Breast epithelium (tissue), 4 donors: ENCODE measurements around the gene OCEL1. TPM values are rescaled to one million over a fixed set of nuclear protein-coding genes. Genes with fewer than 3 reads are reported as not detected.
A peak's percentile ranks its signal among the peaks of the same experiment; 100 is the strongest.

Experiments used
- DNase-seq, 2 donors: peaks; one replicate each; pipeline ENCODE4 v3.0.0-alpha.2; 2019; ENCODE audit warnings: low spot score in 2 of 2
- H3K27ac ChIP-seq, 2 donors: fragments of 200-600 bp; sonication (generic) in 1 of 2; one replicate each; pipeline ENCODE4 v1.5.1; 2016 to 2019; ENCODE audit warnings: mild to moderate bottlenecking in 1 of 2
- H3K27me3 ChIP-seq, 2 donors: fragments of 200-600 bp; sonication (generic) in 1 of 2; one replicate each; pipeline versions ENCODE4 v1.5.1 to v1.6.0; 2017 to 2019; ENCODE audit warnings: control low read depth in 1 of 2, mild to moderate bottlenecking in 1 of 2
- H3K36me3 ChIP-seq: fragments of 200-600 bp; one replicate; pipeline ENCODE4 v1.5.1; 2019
- H3K4me1 ChIP-seq, 2 donors: fragments of 200-600 bp; sonication (generic); one replicate each; pipeline ENCODE4 v1.5.1; 2016 to 2019; ENCODE audit warnings: control low read depth in 1 of 2
- H3K4me3 ChIP-seq, 3 donors: fragments of 200-600 bp; sonication (generic); 1 replicate in 2 of 3; 2 replicates in 1 of 3; pipeline ENCODE4 v1.5.1; 2016 to 2019; ENCODE audit warnings: mild to moderate bottlenecking in 3 of 3, moderate library complexity in 2 of 3
- H3K9me3 ChIP-seq, 2 donors: fragments of 200-600 bp; sonication (generic) in 1 of 2; one replicate each; pipeline ENCODE4 v1.5.1; 2016 to 2019; ENCODE audit warnings: control low read depth in 1 of 2
- POLR2A ChIP-seq: fragments of 450-650 bp; IDR thresholded peaks from one replicate; pipeline ENCODE4 v1.6.1; 2016; ENCODE audit warnings: antibody characterized with exemption, mild to moderate bottlenecking, moderate library complexity
- POLR2AphosphoS5 ChIP-seq, 3 donors: sonication (generic); formaldehyde crosslinking; IDR thresholded peaks; one replicate each; pipeline ENCODE4 v1.6.1; 2017; ENCODE audit warnings: antibody characterized with exemption in 3 of 3
- intact Hi-C: fragments of 100-400 bp; cut with DNase I; formaldehyde crosslinking; loops from one replicate; pipeline ENCODE4 v1.15.1; 2023; ENCODE audit warnings: low total_unique reads
- total RNA-seq, 3 donors: library from RNA; depleted of rRNA; stranded (reverse); fragments of >200 nt; gene quantifications; one replicate each; pipeline ENCODE4 v1.1.0, GENCODE V29; 2016
- TF ChIP-seq, protein P1 (sequence below), 3 donors: fragments of 450-650 bp; IDR thresholded peaks; one replicate each; pipeline ENCODE4 v1.5.1; 2016 to 2017; ENCODE audit warnings: antibody characterized with exemption in 3 of 3, mild to moderate bottlenecking in 3 of 3, moderate library complexity in 3 of 3

Gene OCEL1
- total RNA-seq, 3 donors from 2014 or later, result 8.8 to 13.8 (median 9.4) TPM

DNA sequence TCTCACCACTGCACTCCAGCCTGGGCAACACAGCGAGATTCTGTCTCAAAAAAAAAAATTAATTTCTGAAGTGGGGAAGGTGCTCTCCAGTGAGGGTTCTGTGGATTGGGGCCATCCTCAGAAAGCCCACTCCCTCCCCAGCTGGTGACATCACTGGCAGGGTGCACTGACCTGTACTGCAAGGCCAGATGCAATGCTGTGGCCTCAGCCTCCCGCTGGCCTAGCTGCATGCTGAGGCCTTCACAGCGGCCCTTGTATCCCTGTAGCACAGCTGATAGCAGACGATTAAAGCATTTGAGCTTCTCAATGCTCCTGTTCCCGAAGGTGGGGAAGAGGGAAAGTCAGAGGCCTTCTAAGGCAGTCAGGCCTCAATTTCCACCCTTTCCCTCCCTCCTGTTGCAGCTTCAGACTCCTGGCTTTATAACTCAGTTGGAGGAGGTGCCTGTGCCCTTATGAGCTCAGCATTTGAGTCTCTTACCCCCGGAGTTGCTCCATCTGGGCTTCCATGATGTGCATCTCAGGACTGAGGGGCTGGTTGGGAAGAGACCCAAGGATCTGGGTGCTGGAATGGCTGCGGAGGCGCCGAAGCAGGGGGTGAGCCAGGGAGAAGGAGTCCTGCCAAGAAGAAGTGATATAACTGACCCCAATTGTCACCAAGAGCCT lies 33.2 kb downstream of the OCEL1 start:
- H3K9me3 ChIP-seq, result peaks cover 6 to 11% of the 10 kb centered on the region in 2 donors
- H3K27me3 ChIP-seq, result no peaks in the 10 kb centered on the region
- intact Hi-C loops, result no loop called here
- no peaks in the 10 kb centered on the region for H3K4me1 ChIP-seq
- no peaks in the 10 kb centered on the region for H3K36me3 ChIP-seq
- H3K4me3 ChIP-seq, result no peak overlapping the region
- DNase-seq, result no peak
- TF ChIP-seq, protein P1, sequence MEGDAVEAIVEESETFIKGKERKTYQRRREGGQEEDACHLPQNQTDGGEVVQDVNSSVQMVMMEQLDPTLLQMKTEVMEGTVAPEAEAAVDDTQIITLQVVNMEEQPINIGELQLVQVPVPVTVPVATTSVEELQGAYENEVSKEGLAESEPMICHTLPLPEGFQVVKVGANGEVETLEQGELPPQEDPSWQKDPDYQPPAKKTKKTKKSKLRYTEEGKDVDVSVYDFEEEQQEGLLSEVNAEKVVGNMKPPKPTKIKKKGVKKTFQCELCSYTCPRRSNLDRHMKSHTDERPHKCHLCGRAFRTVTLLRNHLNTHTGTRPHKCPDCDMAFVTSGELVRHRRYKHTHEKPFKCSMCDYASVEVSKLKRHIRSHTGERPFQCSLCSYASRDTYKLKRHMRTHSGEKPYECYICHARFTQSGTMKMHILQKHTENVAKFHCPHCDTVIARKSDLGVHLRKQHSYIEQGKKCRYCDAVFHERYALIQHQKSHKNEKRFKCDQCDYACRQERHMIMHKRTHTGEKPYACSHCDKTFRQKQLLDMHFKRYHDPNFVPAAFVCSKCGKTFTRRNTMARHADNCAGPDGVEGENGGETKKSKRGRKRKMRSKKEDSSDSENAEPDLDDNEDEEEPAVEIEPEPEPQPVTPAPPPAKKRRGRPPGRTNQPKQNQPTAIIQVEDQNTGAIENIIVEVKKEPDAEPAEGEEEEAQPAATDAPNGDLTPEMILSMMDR (IDR thresholded peaks at IDR 0.05), result no peak
- no peak for TF ChIP-seq POLR2AphosphoS5 (IDR thresholded peaks at IDR 0.05)
- TF ChIP-seq POLR2A, result no peak
- H3K27ac ChIP-seq, result no peak overlapping the region

DNA sequence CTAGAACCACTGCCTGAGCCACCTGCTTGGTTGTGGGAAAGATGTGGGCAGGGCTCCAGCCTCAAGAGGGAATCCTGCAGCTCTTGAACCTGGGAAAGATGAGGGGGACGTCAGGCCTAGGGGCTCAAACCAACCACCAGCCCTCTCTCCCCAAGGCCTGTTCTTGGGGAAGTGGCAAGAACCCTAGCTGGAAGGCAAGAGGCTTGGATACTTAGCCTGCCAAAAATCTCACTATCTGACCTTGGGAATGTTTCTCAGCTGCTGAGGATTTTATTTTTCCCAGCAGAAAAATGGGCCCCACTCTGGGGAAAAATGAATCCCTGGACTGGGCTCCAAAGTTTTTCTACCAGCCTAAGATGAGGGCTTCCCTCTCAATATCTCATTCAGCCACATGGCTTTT lies 33.9 kb downstream of the OCEL1 start:
- Histone ChIP-seq H3K4me3 (no peak overlapping the region), H3K9me3 (peaks cover 6 to 11% of the 10 kb centered on the region in 2 donors), H3K27me3 (no peaks in the 10 kb centered on the region), H3K4me1 (no peaks in the 10 kb centered on the region), H3K36me3 (no peaks in the 10 kb centered on the region), H3K27ac (no peak overlapping the region)
- intact Hi-C loops, result no loop called here
- no peak for DNase-seq
- TF ChIP-seq POLR2AphosphoS5 (IDR thresholded peaks at IDR 0.05), result no peak
- no peak for TF ChIP-seq POLR2A
- TF ChIP-seq, protein P1 (IDR thresholded peaks at IDR 0.05), result no peak

DNA sequence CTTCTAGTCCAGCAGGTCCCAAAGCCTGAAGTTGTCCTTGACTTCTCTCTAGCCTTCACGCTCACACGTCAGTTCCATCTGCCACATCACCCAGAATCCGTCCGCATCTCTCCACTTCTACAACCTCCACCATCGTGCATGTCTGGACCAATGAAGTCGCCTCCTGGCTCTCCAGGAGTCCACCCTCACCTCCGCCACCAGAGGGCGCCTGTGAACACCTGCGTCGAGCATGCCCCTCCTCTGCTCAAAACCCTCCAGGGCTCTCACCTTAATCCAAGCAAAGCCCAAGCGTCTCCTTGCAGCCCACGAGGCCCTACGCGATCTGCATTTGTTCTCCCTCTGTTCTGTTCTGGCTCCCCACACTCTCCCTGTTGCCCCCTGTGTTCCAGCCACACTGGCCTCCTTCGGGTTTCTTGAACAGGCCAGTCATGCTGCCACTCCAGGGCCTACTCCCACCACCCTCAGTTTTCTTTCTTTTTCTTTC lies 34.9 kb downstream of the OCEL1 start:
- Histone ChIP-seq H3K27ac (no peak overlapping the region), H3K4me1 (no peaks in the 10 kb centered on the region), H3K36me3 (no peaks in the 10 kb centered on the region), H3K4me3 (no peak overlapping the region), H3K27me3 (no peaks in the 10 kb centered on the region), H3K9me3 (peaks cover 6 to 11% of the 10 kb centered on the region in 2 donors)
- intact Hi-C loops, result no loop called here
- TF ChIP-seq, protein P1 (IDR thresholded peaks at IDR 0.05), result peak; percentile 64 to 91 (median 76)
- TF ChIP-seq POLR2AphosphoS5 (IDR thresholded peaks at IDR 0.05) (peak in 1 of 3 donors; percentile 32), POLR2A (no peak)
- DNase-seq, result peak; percentile 69 to 86

GRCh38 chr19:17262557-17262956 lies 36.5 kb downstream of the OCEL1 start:
- intact Hi-C loops, result no loop called here
- Histone ChIP-seq H3K36me3 (no peaks in the 10 kb centered on the region), H3K9me3 (peaks cover 6 to 11% of the 10 kb centered on the region in 2 donors), H3K27ac (no peak overlapping the region), H3K4me3 (peak overlapping the region in 1 of 3 donors; percentile 30), H3K27me3 (no peaks in the 10 kb centered on the region), H3K4me1 (no peaks in the 10 kb centered on the region)
- no peak for DNase-seq
- TF ChIP-seq POLR2AphosphoS5 (IDR thresholded peaks at IDR 0.05) (no peak), POLR2A (no peak)
- TF ChIP-seq, protein P1 (IDR thresholded peaks at IDR 0.05), result no peak
